Ovary (tissue), 3 donors: Measurements from ENCODE around the gene TTC39A.

Experiments used
- CTCF ChIP-seq, 3 donors: fragments of 450-650 bp in 2 of 3; fragments of 200-600 bp in 1 of 3; IDR thresholded peaks; one replicate each; pipeline versions ENCODE4 v1.5.1 to v1.8.0; 2016 to 2022; ENCODE audit warnings: antibody characterized with exemption in 3 of 3, mild to moderate bottlenecking in 1 of 3
- EP300 ChIP-seq: sonication (generic); formaldehyde crosslinking; IDR thresholded peaks from one replicate; pipeline ENCODE4 v1.6.1; 2017; ENCODE audit warnings: antibody characterized with exemption
- donor health status: DM: no; HTN: no; CAD: no.

- TF ChIP-seq CTCF (IDR thresholded peaks at IDR 0.05) (no peak), EP300 (no peak)
Measured at GRCh38 chr1:51297401-51298321, 32.7 kb downstream of the TTC39A start.
